Mesendoderm (in vitro differentiated cells): Measurements from ENCODE around the gene HEATR3.

Experiments used
- DNase-seq: peaks from one replicate; pipeline ENCODE4 v3.0.0; 2013
- H2AK5ac ChIP-seq: 2 replicates; pipeline ENCODE4 v1.6.1; 2013; ENCODE audit warnings: low read length, inconsistent platforms
- H2BK120ac ChIP-seq: 2 replicates; pipeline ENCODE4 v1.6.1; 2013; ENCODE audit warnings: low read depth, mild to moderate bottlenecking, low read length, moderate library complexity, mixed read lengths
- H2BK15ac ChIP-seq: replicated peaks from 2 replicates; pipeline ENCODE4 v1.6.1; 2013; ENCODE audit warnings: low read depth, mild to moderate bottlenecking, moderate library complexity
- H2BK5ac ChIP-seq: 2 replicates; pipeline ENCODE4 v1.6.1; 2013; ENCODE audit warnings: low read length, inconsistent platforms
- H3K18ac ChIP-seq: 2 replicates; pipeline ENCODE4 v1.6.1; 2013; ENCODE audit warnings: mild to moderate bottlenecking, low read length, mixed read lengths
- H3K23ac ChIP-seq: one replicate; pipeline ENCODE4 v1.6.1; 2013; ENCODE audit warnings: low read length
- H3K27ac ChIP-seq: 2 replicates; pipeline ENCODE4 v1.5.1; 2013; ENCODE audit warnings: low read depth, mild to moderate bottlenecking, inconsistent platforms, low read length, moderate library complexity
- H3K27me3 ChIP-seq: 2 replicates; pipeline ENCODE4 v1.6.1; 2013; ENCODE audit warnings: low read length, control low read depth, mild to moderate bottlenecking, inconsistent platforms; ENCODE audit not compliant: insufficient read depth, poor library complexity
- H3K36me3 ChIP-seq: 2 replicates; pipeline ENCODE4 v1.6.1; 2013; ENCODE audit warnings: low read length, inconsistent platforms; ENCODE audit not compliant: control insufficient read depth, insufficient read depth
- H3K4ac ChIP-seq: one replicate; pipeline ENCODE4 v1.6.1; 2013; ENCODE audit warnings: low read depth, mild to moderate bottlenecking, low read length, moderate library complexity
- H3K4me1 ChIP-seq: 2 replicates; pipeline ENCODE4 v1.6.1; 2013; ENCODE audit warnings: low read depth, low read length, inconsistent platforms; ENCODE audit not compliant: control insufficient read depth
- H3K4me2 ChIP-seq: 2 replicates; pipeline ENCODE4 v1.6.1; 2013; ENCODE audit warnings: low read length
- H3K4me3 ChIP-seq: 2 replicates; pipeline ENCODE4 v1.5.1; 2013; ENCODE audit warnings: mild to moderate bottlenecking, low read length
- H3K56ac ChIP-seq: one replicate; pipeline ENCODE4 v1.6.1; 2013; ENCODE audit warnings: low read length
- H3K79me1 ChIP-seq: 2 replicates; pipeline ENCODE4 v1.6.1; 2013; ENCODE audit warnings: low read length, inconsistent platforms
- H3K79me2 ChIP-seq: 2 replicates; pipeline ENCODE4 v1.6.1; 2013; ENCODE audit warnings: mild to moderate bottlenecking, low read length; ENCODE audit not compliant: control insufficient read depth, insufficient read depth
- H3K9ac ChIP-seq: 2 replicates; pipeline ENCODE4 v1.6.1; 2013; ENCODE audit warnings: low read length, inconsistent platforms
- H4K5ac ChIP-seq: one replicate; pipeline ENCODE4 v1.6.1; 2013; ENCODE audit warnings: low read length
- H4K8ac ChIP-seq: one replicate; pipeline ENCODE4 v1.6.1; 2013; ENCODE audit warnings: low read depth, mild to moderate bottlenecking, control low read depth, low read length, moderate library complexity
- WGBS: extraction: QIAGEN DNeasy Blood & Tissue Kit; methylation state at CpG from one replicate; pipeline ENCODE4 v1.1.7; 2013; ENCODE audit warnings: low lambda C conversion rate, missing lambda C conversion rate; ENCODE audit not compliant: insufficient coverage; ENCODE audit errors: extremely low coverage; 5-methylcytosine and 5-hydroxymethylcytosine counted together

Gene HEATR3

GRCh38 chr16:50059111-50059510 lies 6.7 kb upstream of the HEATR3 start:
- no CpG with 5 or more reads among the region's 10 CpGs for WGBS
- H2BK5ac ChIP-seq: no peak overlapping the region

DNA sequence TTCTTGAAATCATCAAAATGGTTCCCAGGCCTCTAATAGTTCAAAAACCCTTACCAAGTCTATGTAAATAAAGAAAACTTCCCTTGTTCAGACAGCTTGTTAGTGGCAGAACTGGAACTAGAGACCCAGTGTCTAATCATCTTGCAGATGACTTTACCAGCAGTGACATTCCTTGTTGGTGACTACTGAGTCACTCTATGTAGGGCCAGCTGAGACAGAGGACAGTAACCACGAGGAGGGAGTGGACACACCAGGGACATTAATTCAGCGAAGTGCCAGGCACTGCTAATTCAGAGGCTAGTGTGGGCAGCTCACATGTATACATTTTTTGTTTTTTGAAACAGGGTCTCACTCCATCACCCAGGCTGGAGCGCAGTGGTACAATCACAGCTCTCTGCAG lies 6.1 kb upstream of the HEATR3 start:
- no peak overlapping the region for H2BK120ac ChIP-seq
- no peak for DNase-seq

More at GRCh38 chr16:50059111-50059510, 6.7 kb upstream of the HEATR3 start:
- no peak overlapping the region for H2AK5ac ChIP-seq
- no peak overlapping the region for H2BK120ac ChIP-seq
- H3K79me1 ChIP-seq: no peaks in the 10 kb centered on the region
- no peak overlapping the region for H4K5ac ChIP-seq
- no peak overlapping the region for H3K18ac ChIP-seq
- H3K27ac ChIP-seq: no peak overlapping the region
- H3K23ac ChIP-seq: no peak overlapping the region
- no peak overlapping the region for H4K8ac ChIP-seq
- H3K4ac ChIP-seq: no peak overlapping the region
- H3K36me3 ChIP-seq: no peaks in the 10 kb centered on the region
- H3K27me3 ChIP-seq: no peaks in the 10 kb centered on the region
- no peak for DNase-seq
- no peak overlapping the region for H3K56ac ChIP-seq
- H3K4me2 ChIP-seq: no peak overlapping the region
- no peaks in the 10 kb centered on the region for H3K79me2 ChIP-seq
- H3K4me3 ChIP-seq: no peak overlapping the region
- no peak overlapping the region for H2BK15ac ChIP-seq
- no peak overlapping the region for H3K9ac ChIP-seq
- no peaks in the 10 kb centered on the region for H3K4me1 ChIP-seq

GRCh38 chr16:50061326-50061725 lies 4.4 kb upstream of the HEATR3 start:
- Histone ChIP-seq H3K23ac (no peak overlapping the region), H3K27me3 (no peaks in the 10 kb centered on the region), H2BK15ac (no peak overlapping the region), H3K18ac (no peak overlapping the region), H4K8ac (no peak overlapping the region), H3K4me3 (no peak overlapping the region), H3K56ac (no peak overlapping the region), H2BK120ac (no peak overlapping the region), H3K4me2 (no peak overlapping the region), H3K9ac (no peak overlapping the region), H3K27ac (no peak overlapping the region), H3K4me1 (no peaks in the 10 kb centered on the region), H4K5ac (no peak overlapping the region), H2AK5ac (no peak overlapping the region), H3K4ac (no peak overlapping the region), H2BK5ac (no peak overlapping the region), H3K79me2 (no peaks in the 10 kb centered on the region), H3K36me3 (no peaks in the 10 kb centered on the region), H3K79me1 (no peaks in the 10 kb centered on the region)
- no CpG with 5 or more reads among the region's 1 CpG for WGBS
- DNase-seq: no peak

More for the DNA sequence above, 6.1 kb upstream of the HEATR3 start:
- H3K4ac ChIP-seq: no peak overlapping the region
- H3K36me3 ChIP-seq: no peaks in the 10 kb centered on the region
- no peak overlapping the region for H4K8ac ChIP-seq
- no peak overlapping the region for H2BK5ac ChIP-seq
- no peak overlapping the region for H3K27ac ChIP-seq
- H2AK5ac ChIP-seq: no peak overlapping the region
- H3K79me1 ChIP-seq: no peaks in the 10 kb centered on the region
- no peak overlapping the region for H3K23ac ChIP-seq
- no peaks in the 10 kb centered on the region for H3K4me1 ChIP-seq
- no peaks in the 10 kb centered on the region for H3K27me3 ChIP-seq
- no peak overlapping the region for H3K4me3 ChIP-seq
- no peak overlapping the region for H4K5ac ChIP-seq
- H2BK15ac ChIP-seq: no peak overlapping the region
- no peak overlapping the region for H3K9ac ChIP-seq
- no CpG with 5 or more reads among the region's 3 CpGs for WGBS
- no peak overlapping the region for H3K18ac ChIP-seq
- no peak overlapping the region for H3K4me2 ChIP-seq
- no peaks in the 10 kb centered on the region for H3K79me2 ChIP-seq
- no peak overlapping the region for H3K56ac ChIP-seq

GRCh38 chr16:50065241-50065623 lies 538 bp upstream of the HEATR3 start:
- Histone ChIP-seq H3K23ac (no peak overlapping the region), H2AK5ac (no peak overlapping the region), H3K36me3 (no peaks in the 10 kb centered on the region), H4K5ac (no peak overlapping the region), H3K4ac (no peak overlapping the region), H3K27me3 (no peaks in the 10 kb centered on the region), H2BK120ac (no peak overlapping the region), H3K9ac (no peak overlapping the region), H2BK5ac (no peak overlapping the region), H3K4me1 (peaks cover 4% of the 10 kb centered on the region), H3K27ac (no peak overlapping the region), H4K8ac (no peak overlapping the region), H2BK15ac (no peak overlapping the region), H3K56ac (no peak overlapping the region), H3K18ac (no peak overlapping the region), H3K4me3 (no peak overlapping the region), H3K4me2 (no peak overlapping the region), H3K79me2 (peaks cover 7% of the 10 kb centered on the region), H3K79me1 (peaks cover 6% of the 10 kb centered on the region)
- WGBS: no CpG with 5 or more reads among the region's 8 CpGs
- DNase-seq: no peak

GRCh38 chr16:50066482-50067289 lies 916 bp downstream of the HEATR3 start:
- Histone ChIP-seq H3K4me1 (peaks cover 4% of the 10 kb centered on the region), H3K23ac (no peak overlapping the region), H4K5ac (no peak overlapping the region), H3K4ac (no peak overlapping the region), H2BK5ac (no peak overlapping the region), H3K4me2 (peak overlapping the region; percentile 28), H3K18ac (no peak overlapping the region), H2BK120ac (no peak overlapping the region), H3K4me3 (peak overlapping the region; percentile 85), H2AK5ac (no peak overlapping the region), H4K8ac (no peak overlapping the region), H3K79me1 (peaks cover 6% of the 10 kb centered on the region), H2BK15ac (no peak overlapping the region), H3K79me2 (peaks cover 7% of the 10 kb centered on the region), H3K27ac (peak overlapping the region; percentile 35), H3K56ac (peak overlapping the region; percentile 100), H3K27me3 (no peaks in the 10 kb centered on the region), H3K9ac (peak overlapping the region; percentile 98), H3K36me3 (peaks cover 2% of the 10 kb centered on the region)
- 100% methylated on average over 1 of the region's 34 CpGs for WGBS
- no peak for DNase-seq
